Bronchus fibroblast of lung (primary cell): ENCODE data around the gene PHKG2. TPM values are rescaled to one million over a fixed set of nuclear protein-coding genes. Genes with fewer than 3 reads are reported as not detected.

Source experiments
- total RNA-seq: library from RNA; depleted of rRNA; stranded (reverse); fragments of >200 nt; gene quantifications from 2 replicates; pipeline ENCODE4 v1.2.3, GENCODE V29; 2015

Gene PHKG2
- total RNA-seq: 29.4 and 32.3 TPM in 2 replicates

GRCh38 chr16:30747799-30748633 lies at the start of gene PHKG2:
PHKG2 (plus strand) TSS chr16:30748425; CDS start chr16:30748821, 396 bp downstream.

GRCh38 chr16:30698816-30699614 lies 49.2 kb upstream of the PHKG2 start, which contains the start of gene SRCAP:
SRCAP (plus strand) TSS chr16:30699171; CDS start chr16:30700825, 1,654 bp downstream.

GRCh38 chr16:30761928-30762902 lies 14.0 kb downstream of the PHKG2 start, which contains the start of the genes CFAP119 and RNF40:
CFAP119 (minus strand) TSS chr16:30762062; CDS start chr16:30761748, 314 bp downstream.
RNF40 (plus strand) TSS chr16:30762322; CDS start chr16:30762546, 224 bp downstream.

GRCh38 chr16:30786936-30787612 lies 38.8 kb downstream of the PHKG2 start, which contains the start of gene ZNF629:
ZNF629 (minus strand) TSS chr16:30787205; CDS start chr16:30784482, 2,723 bp downstream.

Other genes starting within 250 kb of the PHKG2 start
- 22.9 and 27.9 TPM in 2 replicates for gene ZNF768, start 221.9 kb upstream of the PHKG2 start, total RNA-seq
- 7.3 and 8.1 TPM in 2 replicates for gene ZNF747, start 213.6 kb upstream of the PHKG2 start, total RNA-seq
- gene ZNF764, start 190.1 kb upstream of the PHKG2 start, total RNA-seq: 5.5 and 6.2 TPM in 2 replicates
- 11.1 and 14.0 TPM in 2 replicates for gene ZNF688, start 176.7 kb upstream of the PHKG2 start, total RNA-seq
- 4.9 and 6.2 TPM in 2 replicates for gene ZNF785, start 162.7 kb upstream of the PHKG2 start, total RNA-seq
- 6.4 and 7.3 TPM in 2 replicates for gene ZNF689, start 138.0 kb upstream of the PHKG2 start, total RNA-seq
- gene PRR14, start 97.5 kb upstream of the PHKG2 start, total RNA-seq: 21.4 and 23.5 TPM in 2 replicates
- gene FBRS, start 90.0 kb upstream of the PHKG2 start, total RNA-seq: 19.3 TPM in 2 replicates
- gene SRCAP, start 49.3 kb upstream of the PHKG2 start, total RNA-seq: 6.2 and 12.4 TPM in 2 replicates
- gene CFAP119, start 13.6 kb downstream of the PHKG2 start, total RNA-seq: 2.7 and 6.2 TPM in 2 replicates
- 60.7 and 88.3 TPM in 2 replicates for gene RNF40, start 13.9 kb downstream of the PHKG2 start, total RNA-seq
- 12.5 and 14.1 TPM in 2 replicates for gene ZNF629, start 38.8 kb downstream of the PHKG2 start, total RNA-seq
- 79.2 and 85.0 TPM in 2 replicates for gene BCL7C, start 145.7 kb downstream of the PHKG2 start, total RNA-seq
- gene CTF1, start 148.2 kb downstream of the PHKG2 start, total RNA-seq: 2.5 and 4.7 TPM in 2 replicates
- 16.0 and 19.6 TPM in 2 replicates for gene FBXL19, start 175.1 kb downstream of the PHKG2 start, total RNA-seq
- gene ORAI3, start 200.6 kb downstream of the PHKG2 start, total RNA-seq: 36.0 and 37.8 TPM in 2 replicates
- 3.7 and 3.9 TPM in 2 replicates for gene SETD1A, start 209.3 kb downstream of the PHKG2 start, total RNA-seq
- 20.4 and 20.7 TPM in 2 replicates for gene HSD3B7, start 236.8 kb downstream of the PHKG2 start, total RNA-seq